Spleen (tissue), 11 donors: ENCODE data around the gene SUV39H2. TPM values are rescaled to one million over a fixed set of nuclear protein-coding genes. Genes with fewer than 3 reads are reported as not detected.
A peak's percentile ranks its signal among the peaks of the same experiment; 100 is the strongest.

Experiments used
- DNase-seq: peaks from one replicate; pipeline ENCODE4 v3.0.0-alpha.2; 2020
- H3K27ac ChIP-seq, 8 donors: fragments of 200-600 bp; sonication (generic) in 7 of 8; 1 replicate in 4 of 8; 2 replicates in 4 of 8; pipeline versions ENCODE4 v1.5.0 to v1.8.0; 2016 to 2021; ENCODE audit warnings: inconsistent platforms in 4 of 8, mild to moderate bottlenecking in 4 of 8, moderate library complexity in 1 of 8
- H3K27me3 ChIP-seq, 7 donors: fragments of 200-600 bp; sonication (generic) in 6 of 7; replicated peaks in 1 of 7; 1 replicate in 4 of 7; 2 replicates in 3 of 7; pipeline versions ENCODE4 v1.5.0 to v1.8.0; 2016 to 2021; ENCODE audit warnings: inconsistent platforms in 3 of 7, mild to moderate bottlenecking in 1 of 7
- H3K36me3 ChIP-seq, 6 donors: fragments of 200-600 bp; sonication (generic) in 5 of 6; 1 replicate in 4 of 6; 2 replicates in 2 of 6; pipeline versions ENCODE4 v1.5.0 to v1.8.0; 2016 to 2021; ENCODE audit warnings: inconsistent platforms in 2 of 6
- H3K4me1 ChIP-seq, 6 donors: fragments of 200-600 bp; sonication (generic) in 5 of 6; 1 replicate in 3 of 6; 2 replicates in 3 of 6; pipeline versions ENCODE4 v1.5.0 to v1.8.0; 2016 to 2021; ENCODE audit warnings: inconsistent platforms in 3 of 6
- H3K4me3 ChIP-seq, 8 donors: fragments of 200-600 bp; sonication (generic) in 7 of 8; 1 replicate in 4 of 8; 2 replicates in 4 of 8; pipeline versions ENCODE4 v1.5.0 to v1.8.0; 2016 to 2021; ENCODE audit warnings: inconsistent platforms in 4 of 8, mild to moderate bottlenecking in 4 of 8, moderate library complexity in 2 of 8
- H3K9me3 ChIP-seq, 8 donors: fragments of 200-600 bp; sonication (generic) in 7 of 8; 1 replicate in 4 of 8; 2 replicates in 4 of 8; pipeline versions ENCODE4 v1.5.0 to v1.8.0; 2016 to 2021; ENCODE audit warnings: inconsistent platforms in 4 of 8
- CTCF ChIP-seq, 11 experiments: fragments of 200-600 bp in 7 of 11; fragments of 450-650 bp in 4 of 11; sonication (generic) in 4 of 11; IDR thresholded peaks in 8 of 11; conservative IDR thresholded peaks in 3 of 11; 1 replicate in 7 of 11; 2 replicates in 4 of 11; pipeline versions ENCODE4 v1.4.0 to v1.8.0; 2016 to 2021; ENCODE audit warnings: antibody characterized with exemption in 11 of 11, inconsistent platforms in 4 of 11, mild to moderate bottlenecking in 1 of 11
- POLR2A ChIP-seq, 3 donors: fragments of 450-650 bp; IDR thresholded peaks; one replicate each; pipeline ENCODE4 v1.5.1; 2017; ENCODE audit warnings: antibody characterized with exemption in 3 of 3, mild to moderate bottlenecking in 1 of 3
- POLR2AphosphoS5 ChIP-seq, 3 donors: sonication (generic); formaldehyde crosslinking; IDR thresholded peaks; one replicate each; pipeline ENCODE4 v1.5.1; 2017; ENCODE audit warnings: antibody characterized with exemption in 3 of 3
- WGBS, 5 donors: extraction: QIAGEN DNeasy Blood & Tissue Kit in 3 of 5; methylation state at CpG; one replicate each; pipeline versions ENCODE4 v1.1.5 to v1.1.7; 2013 to 2018; 5-methylcytosine and 5-hydroxymethylcytosine counted together
- intact Hi-C: fragments of 100-400 bp; cut with DNase I; formaldehyde crosslinking; loops from one replicate; pipeline ENCODE4 v1.15.0; 2023; ENCODE audit warnings: low total_unique reads
- polyA plus RNA-seq, 3 donors: library from polyadenylated mRNA; stranded (reverse); fragments of 200-250 nt; gene quantifications; one replicate each; pipeline ENCODE4 v1.2.1, GENCODE V29; 2013
- total RNA-seq, 7 donors: library from RNA; depleted of rRNA in 3 of 7; stranded (reverse); fragments of >200 nt in 3 of 7; fragmentation: NEBNext Ultra II Directional in 4 of 7; extraction: Animal tissue kit (Norgen Biotek cat#: 25700) in 4 of 7; gene quantifications; one replicate each; pipeline versions ENCODE4 v1.1.0 to v1.2.1, GENCODE V29; 2016 to 2021
- donor health status: healthy with polysubstance abuse.
- donor health status: DM: no; HTN: no; CAD: no; lungs with moderate emphysema.
- donor health status: DM: no; HTN: no; CAD: no.
- donor health status: Bipolar disorder and iron deficiency.
- donor health status: healthy.
- donor health status: DM: no; HTN: no; CAD: no.
- donor health status: DM: yes; HTN: yes; CAD: no.

The SUV39H2 gene
- total and polyA plus RNA-seq, 10 donors = 1.2 to 8.4 (median 4.4) TPM

DNA sequence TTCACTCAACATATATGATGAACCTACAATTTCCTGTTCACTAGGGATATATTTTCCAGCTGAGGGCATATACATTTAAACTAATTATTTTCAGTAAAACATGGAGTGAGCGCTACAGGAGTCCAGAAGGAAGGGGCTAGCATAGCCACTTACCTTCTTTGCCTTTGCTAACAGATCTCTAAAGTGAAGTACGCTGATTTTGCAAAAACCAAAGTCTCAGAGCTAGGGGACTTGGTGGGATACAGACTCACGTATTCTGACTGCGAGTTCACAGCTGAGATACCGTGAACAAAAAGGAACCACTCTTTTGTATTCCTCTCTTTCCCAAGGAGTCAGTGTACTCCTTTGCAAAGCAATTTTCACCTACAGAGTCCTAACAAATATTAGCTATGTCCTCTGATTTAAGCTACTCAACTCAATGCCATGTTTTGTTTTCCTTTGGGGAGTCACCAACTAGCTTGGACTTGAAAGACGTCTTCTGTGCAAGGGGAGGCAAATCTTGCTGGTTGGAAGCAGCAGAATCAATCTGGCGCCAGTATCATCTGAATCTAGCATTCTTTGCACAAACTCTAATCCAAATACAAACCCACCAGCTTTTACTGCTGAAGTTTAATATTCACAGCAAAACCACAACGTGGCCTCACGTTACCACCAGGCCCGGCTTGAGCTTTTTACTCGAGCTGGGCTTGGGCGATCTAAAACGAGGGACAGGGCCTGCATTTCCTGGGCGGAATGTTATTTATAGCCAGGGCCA, 41.5 kb upstream of the SUV39H2 start:
- no peak for TF ChIP-seq POLR2A (IDR thresholded peaks at IDR 0.05)
- TF ChIP-seq POLR2AphosphoS5 (IDR thresholded peaks at IDR 0.05) = no peak
- TF ChIP-seq CTCF (IDR thresholded peaks at IDR 0.05 in 8 of 11, conservative IDR thresholded peaks at IDR 0.05 in 3 of 11) = no peak
- DNase-seq = no peak
- intact Hi-C loops = loop anchor here (5.0 kb wide), 1 partner anchor 300 kb away; no protein-coding TSS in a partner anchor
- Histone ChIP-seq H3K27me3 (no peaks in the 10 kb centered on the region), H3K9me3 (no peaks in the 10 kb centered on the region), H3K27ac (peak overlapping the region; percentile 80 to 96 (median 91)), H3K36me3 (peaks cover 0 to 27% (median 10%) of the 10 kb centered on the region in 6 donors), H3K4me1 (peaks cover 10 to 39% (median 27%) of the 10 kb centered on the region in 6 donors), H3K4me3 (peak overlapping the region; percentile 44 to 98 (median 84))
- 21 to 29% (median 27%) methylated on average over 14 of the region's 14 CpGs for WGBS, 5 donors

- peak in 6 of 11 experiments; percentile 13 to 48 (median 41) for TF ChIP-seq CTCF (IDR thresholded peaks at IDR 0.05 in 8 of 11, conservative IDR thresholded peaks at IDR 0.05 in 3 of 11)
- peak; percentile 88 to 98 (median 95) for TF ChIP-seq POLR2AphosphoS5 (IDR thresholded peaks at IDR 0.05)
- peak in 2 of 3 donors; percentile 74 to 84 for TF ChIP-seq POLR2A (IDR thresholded peaks at IDR 0.05)
- H3K27me3 ChIP-seq = no peaks in the 10 kb centered on the region
- peak within 1 kb of the TSS; percentile 75 to 98 (median 92) for H3K4me3 ChIP-seq
- intact Hi-C loops = loop anchor here (5.0 kb wide), 1 partner anchor 301 kb away; no protein-coding TSS in a partner anchor
- peaks cover 10 to 39% (median 27%) of the 10 kb centered on the region in 6 donors for H3K4me1 ChIP-seq
- H3K9me3 ChIP-seq = no peaks in the 10 kb centered on the region
- peak; percentile 100 for DNase-seq
- H3K27ac ChIP-seq = peak within 1 kb of the TSS; percentile 80 to 96 (median 91)
- 0 to 1% (median 1%) methylated on average over 29 to 72 of the region's 72 CpGs for WGBS, 5 donors
- H3K36me3 ChIP-seq = peaks cover 0 to 35% (median 17%) of the 10 kb centered on the region in 6 donors
These were observed 40.7 kb upstream of the SUV39H2 start, which contains the start of the genes CDNF, HSPA14 and MSANTD7 for GRCh38 chr10:14837757-14838581. Gene CDNF, minus strand, starts transcription at chr10:14838037. Its CDS starts 91 bp downstream, at chr10:14837946. Gene HSPA14, plus strand, starts transcription at chr10:14838306. Its CDS starts 97 bp downstream, at chr10:14838403. Gene MSANTD7, plus strand, starts transcription at chr10:14838306. Its CDS starts 3,979 bp downstream, at chr10:14842285.

- WGBS, 5 donors = 0 to 1% (median 1%) methylated on average over 12 to 60 of the region's 60 CpGs
These were observed 39.9 kb upstream of the SUV39H2 start for GRCh38 chr10:14838582-14839304.

More at GRCh38 chr10:14838582-14839304, 39.9 kb upstream of the SUV39H2 start:
- intact Hi-C loops = loop anchor here (5.0 kb wide), 1 partner anchor 301 kb away; no protein-coding TSS in a partner anchor
- peak overlapping the region; percentile 80 to 96 (median 91) for H3K27ac ChIP-seq
- H3K4me1 ChIP-seq = peaks cover 10 to 39% (median 27%) of the 10 kb centered on the region in 6 donors
- H3K4me3 ChIP-seq = peak overlapping the region; percentile 75 to 98 (median 92)
- DNase-seq = no peak
- TF ChIP-seq POLR2AphosphoS5 (IDR thresholded peaks at IDR 0.05) = no peak
- no peak for TF ChIP-seq POLR2A (IDR thresholded peaks at IDR 0.05)
- TF ChIP-seq CTCF (IDR thresholded peaks at IDR 0.05 in 8 of 11, conservative IDR thresholded peaks at IDR 0.05 in 3 of 11) = no peak
- H3K36me3 ChIP-seq = peaks cover 2 to 39% (median 25%) of the 10 kb centered on the region in 6 donors
- H3K27me3 ChIP-seq = no peaks in the 10 kb centered on the region
- H3K9me3 ChIP-seq = no peaks in the 10 kb centered on the region
